Breast epithelium (tissue), 3 donors: ENCODE results near the gene COX10.

Experiments
- POLR2A ChIP-seq: fragments of 450-650 bp; IDR thresholded peaks from one replicate; pipeline ENCODE4 v1.6.1; 2016; ENCODE audit warnings: antibody characterized with exemption, mild to moderate bottlenecking, moderate library complexity
- TF ChIP-seq, protein P1 (sequence below), 3 donors: fragments of 450-650 bp; IDR thresholded peaks; one replicate each; pipeline ENCODE4 v1.5.1; 2016 to 2017; ENCODE audit warnings: antibody characterized with exemption in 3 of 3, mild to moderate bottlenecking in 3 of 3, moderate library complexity in 3 of 3

- no peak for TF ChIP-seq POLR2A
- TF ChIP-seq, protein P1, sequence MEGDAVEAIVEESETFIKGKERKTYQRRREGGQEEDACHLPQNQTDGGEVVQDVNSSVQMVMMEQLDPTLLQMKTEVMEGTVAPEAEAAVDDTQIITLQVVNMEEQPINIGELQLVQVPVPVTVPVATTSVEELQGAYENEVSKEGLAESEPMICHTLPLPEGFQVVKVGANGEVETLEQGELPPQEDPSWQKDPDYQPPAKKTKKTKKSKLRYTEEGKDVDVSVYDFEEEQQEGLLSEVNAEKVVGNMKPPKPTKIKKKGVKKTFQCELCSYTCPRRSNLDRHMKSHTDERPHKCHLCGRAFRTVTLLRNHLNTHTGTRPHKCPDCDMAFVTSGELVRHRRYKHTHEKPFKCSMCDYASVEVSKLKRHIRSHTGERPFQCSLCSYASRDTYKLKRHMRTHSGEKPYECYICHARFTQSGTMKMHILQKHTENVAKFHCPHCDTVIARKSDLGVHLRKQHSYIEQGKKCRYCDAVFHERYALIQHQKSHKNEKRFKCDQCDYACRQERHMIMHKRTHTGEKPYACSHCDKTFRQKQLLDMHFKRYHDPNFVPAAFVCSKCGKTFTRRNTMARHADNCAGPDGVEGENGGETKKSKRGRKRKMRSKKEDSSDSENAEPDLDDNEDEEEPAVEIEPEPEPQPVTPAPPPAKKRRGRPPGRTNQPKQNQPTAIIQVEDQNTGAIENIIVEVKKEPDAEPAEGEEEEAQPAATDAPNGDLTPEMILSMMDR (IDR thresholded peaks at IDR 0.05) = no peak
Observed at GRCh38 chr17:14203388-14203787, 134.1 kb downstream of the COX10 start.
